GM10266 (cell line): ENCODE data around the gene SYT14.

ENCODE experiments used
- DNase-seq: peaks from one replicate; pipeline ENCODE4 v3.0.0; 2012; ENCODE audit errors: extremely low spot score
- TF ChIP-seq, protein P1 (sequence below): IDR thresholded peaks from 2 replicates; pipeline ENCODE4 v1.5.1; 2012; ENCODE audit warnings: mild to moderate bottlenecking, low read depth; ENCODE audit not compliant: control insufficient read depth, insufficient read depth; ENCODE audit errors: missing control alignments

Gene SYT14

GRCh38 chr1:210217482-210217881, 279.5 kb downstream of the SYT14 start:
- TF ChIP-seq, protein P1, sequence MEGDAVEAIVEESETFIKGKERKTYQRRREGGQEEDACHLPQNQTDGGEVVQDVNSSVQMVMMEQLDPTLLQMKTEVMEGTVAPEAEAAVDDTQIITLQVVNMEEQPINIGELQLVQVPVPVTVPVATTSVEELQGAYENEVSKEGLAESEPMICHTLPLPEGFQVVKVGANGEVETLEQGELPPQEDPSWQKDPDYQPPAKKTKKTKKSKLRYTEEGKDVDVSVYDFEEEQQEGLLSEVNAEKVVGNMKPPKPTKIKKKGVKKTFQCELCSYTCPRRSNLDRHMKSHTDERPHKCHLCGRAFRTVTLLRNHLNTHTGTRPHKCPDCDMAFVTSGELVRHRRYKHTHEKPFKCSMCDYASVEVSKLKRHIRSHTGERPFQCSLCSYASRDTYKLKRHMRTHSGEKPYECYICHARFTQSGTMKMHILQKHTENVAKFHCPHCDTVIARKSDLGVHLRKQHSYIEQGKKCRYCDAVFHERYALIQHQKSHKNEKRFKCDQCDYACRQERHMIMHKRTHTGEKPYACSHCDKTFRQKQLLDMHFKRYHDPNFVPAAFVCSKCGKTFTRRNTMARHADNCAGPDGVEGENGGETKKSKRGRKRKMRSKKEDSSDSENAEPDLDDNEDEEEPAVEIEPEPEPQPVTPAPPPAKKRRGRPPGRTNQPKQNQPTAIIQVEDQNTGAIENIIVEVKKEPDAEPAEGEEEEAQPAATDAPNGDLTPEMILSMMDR, result no peak
- DNase-seq, result no peak

DNA sequence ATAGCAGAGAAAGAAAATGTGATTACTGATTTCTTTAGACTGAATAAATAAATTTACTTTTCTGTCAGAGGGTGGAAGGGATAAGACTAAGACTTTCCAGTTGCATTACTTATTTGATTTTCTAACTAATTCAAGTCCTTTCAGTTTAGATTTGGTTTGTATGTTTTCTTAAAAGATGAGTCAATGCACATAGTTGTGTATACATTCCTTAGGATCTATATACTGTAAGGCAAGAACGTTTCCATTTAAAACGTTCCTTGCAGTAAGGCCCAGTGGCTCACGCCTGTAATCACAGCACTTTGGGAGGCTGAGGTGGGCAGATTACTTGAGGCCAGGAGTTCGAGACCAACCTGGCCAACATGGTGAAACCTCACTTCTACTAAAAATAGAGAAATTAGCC, 280.0 kb downstream of the SYT14 start:
- DNase-seq, result no peak
- TF ChIP-seq, protein P1, result no peak
